ENCODE measurements around the gene VSIG8. TPM values are rescaled to one million over a fixed set of nuclear protein-coding genes. Genes with fewer than 3 reads are reported as not detected.

Gene VSIG8
- total and polyA plus RNA-seq, 2 of the 4 experiments (the other 2 are of a cell fraction), result not detected

GRCh38 chr1:159900755-159901360 lies 38.4 kb upstream of the VSIG8 start:
- no peak overlapping the region for H2BK20ac ChIP-seq (ENCODE audit: low read depth, low read length)
- no TSS peak for BruUV-seq (replicated peaks)
- no peaks in the 10 kb centered on the region for H3K27me3 ChIP-seq (ENCODE audit: control insufficient read depth, insufficient read depth, low read length)
- no peak overlapping the region; the same call in 1 of the 2 replicates for H2AK5ac ChIP-seq (ENCODE audit: low read depth, low read length)
- intact Hi-C loops (cut with micrococcal nuclease) (no loop called here), dilution Hi-C loops (cut with HindIII; ENCODE audit: low sequenced_read_pairs, unreplicated experiment) (no loop called here), in situ Hi-C loops (cut with MboI; ENCODE audit: low sequenced_read_pairs) (no loop called here)
- no peak overlapping the region for H2BK15ac ChIP-seq (ENCODE audit: low read depth, low read length)
- ATAC-seq (ENCODE audit: low read depth) (no peak), DNase-seq (no peak)
- no peak overlapping the region for H3K4ac ChIP-seq (ENCODE audit: low read depth, low read length)
- H3K9me1 ChIP-seq (ENCODE audit: insufficient read depth, low read length), result no peaks in the 10 kb centered on the region
- no peak overlapping the region for H3K4me2 ChIP-seq (ENCODE audit: low read depth, low read length)
- H4K8ac ChIP-seq (ENCODE audit: low read depth in 2 of 2, low read length in 2 of 2), result no peak overlapping the region
- 0 out of 2 replicates have a peak, but pooled peaks cover 3% of the 10 kb centered on the region for H4K20me1 ChIP-seq (ENCODE audit: insufficient read depth, low read length)
- H3K4me3 ChIP-seq (ENCODE audit: insufficient read depth, low read depth, low read length), result no peak overlapping the region
- no peak overlapping the region for H3K27ac ChIP-seq (ENCODE audit: insufficient read depth, low read length)
- no peak overlapping the region for H4K5ac ChIP-seq (ENCODE audit: low read depth, low read length)
- no peak overlapping the region for H3K18ac ChIP-seq (ENCODE audit: low read depth, low read length)
- H3K4me1 ChIP-seq (ENCODE audit: control insufficient read depth, insufficient read depth, low read length), result peaks cover 9% of the 10 kb centered on the region; the same call in 1 of the 2 replicates
- H2AFZ ChIP-seq (replicated peaks; ENCODE audit: low read length, poor library complexity), result peak overlapping the region; percentile 23
- no peak overlapping the region; the same call in 1 of the 2 replicates for H3K23ac ChIP-seq (ENCODE audit: low read depth, low read length)
- H3K79me1 ChIP-seq (ENCODE audit: low read depth in 1 of 2, low read length in 2 of 2), result no peaks in the 10 kb centered on the region
- H3K9ac ChIP-seq (ENCODE audit: low read depth, low read length), result no peak overlapping the region
- no peak overlapping the region for H2BK120ac ChIP-seq (ENCODE audit: low read depth, low read length)
- no CpG with 5 or more reads among the region's 2 CpGs for WGBS, 2 experiments (ENCODE audit: extremely low coverage in 2 of 2, insufficient read length in 1 of 2)
- CTCF ChIA-PET, result interaction anchor here (1.0 kb wide), 1 partner anchor 10 kb away, joined by 4 read pairs; no protein-coding TSS in a partner anchor
- POLR2A ChIA-PET (ENCODE audit: unreplicated experiment), result no interaction called here
- H3K56ac ChIP-seq (ENCODE audit: extremely low read depth, insufficient read depth, low read length), result no peak overlapping the region
- no peak overlapping the region for H4K91ac ChIP-seq (ENCODE audit: insufficient read depth, low read depth, low read length)
- H2BK5ac ChIP-seq (ENCODE audit: low read depth, low read length, poor library complexity, severe bottlenecking), result no peak overlapping the region
- no peak overlapping the region for H2AK9ac ChIP-seq (replicated peaks; ENCODE audit: low read depth, low read length, poor library complexity)
- TF ChIP-seq CHD1 (IDR thresholded peaks at IDR 0.05; ENCODE audit: low read depth, low read length) (no peak), POLR2A (IDR thresholded peaks at IDR 0.05; ENCODE audit: low read depth, low read length) (no peak), FOS (IDR thresholded peaks at IDR 0.05; ENCODE audit: low read depth, low read length) (no peak), BHLHE40 (IDR thresholded peaks at IDR 0.05; ENCODE audit: low read depth, low read length) (no peak), RFX5 (IDR thresholded peaks at IDR 0.05; ENCODE audit: low read depth, low read length) (no peak), MAZ (IDR thresholded peaks at IDR 0.05; ENCODE audit: borderline replicate concordance, low read depth, low read length) (no peak), RCOR1 (IDR thresholded peaks at IDR 0.05; ENCODE audit: insufficient replicate concordance, low read length) (no peak), MXI1 (IDR thresholded peaks at IDR 0.05; ENCODE audit: borderline replicate concordance, low read depth, low read length) (no peak), NFE2L2 (IDR thresholded peaks at IDR 0.05; ENCODE audit: low read depth, low read length) (no peak)
- H3K14ac ChIP-seq (replicated peaks; ENCODE audit: low read depth, low read length), result no peak overlapping the region
- H3K9me3 ChIP-seq (ENCODE audit: control insufficient read depth, insufficient read depth, low read length), result no peaks in the 10 kb centered on the region
- H3K36me3 ChIP-seq (ENCODE audit: control insufficient read depth, insufficient read depth, low read length), result no peaks in the 10 kb centered on the region

Data from IMR-90 (cell line).